Dedifferentiated amniotic fluid mesenchymal stem cell (primary cell): Measurements from ENCODE around the gene CPZ.
"Not testable (repeated sequence)": the region's sequence is repeated elsewhere in the genome, so short reads cannot be mapped to it uniquely, and the experiment has no call there.

ENCODE experiments used
- DNase-seq: peaks from one replicate; pipeline ENCODE4 v3.0.0-alpha.2; 2016; ENCODE audit errors: extremely low spot score

Gene CPZ

DNA sequence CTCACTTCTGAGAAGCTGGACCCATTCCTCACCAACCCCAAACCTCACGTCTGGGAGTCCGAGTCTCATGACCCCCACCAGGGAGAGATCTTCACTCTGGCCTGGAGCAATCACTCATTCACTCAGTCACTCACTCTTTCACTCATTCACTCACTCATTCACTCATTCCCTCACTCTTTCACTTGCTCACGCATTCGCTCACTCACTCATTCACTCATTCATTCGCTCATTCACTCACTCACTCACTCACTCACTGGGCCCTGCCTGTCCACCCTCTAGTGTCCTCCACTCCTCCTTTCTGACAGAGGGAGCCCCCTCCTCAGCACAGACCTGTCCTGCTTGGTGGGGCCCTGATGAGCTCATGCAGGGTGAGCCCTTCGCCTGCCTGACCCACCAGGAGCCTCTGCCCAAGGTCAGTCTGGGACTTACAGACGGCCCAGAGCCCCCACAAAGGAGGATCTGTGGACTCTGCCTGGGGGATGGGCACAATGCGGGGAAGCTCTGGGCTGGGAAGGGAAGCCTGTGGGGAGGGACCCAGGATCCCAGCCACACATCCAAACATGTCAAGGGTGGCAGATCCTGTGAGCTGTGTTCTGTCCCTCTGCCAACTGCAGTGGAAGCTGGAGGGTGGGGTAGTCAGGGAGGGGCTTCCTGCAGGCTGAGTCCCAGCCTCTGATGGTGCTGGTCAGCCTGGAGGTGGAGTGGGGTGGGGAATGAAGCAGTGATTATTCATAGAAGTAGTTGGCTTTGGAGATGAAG lies 18.5 kb downstream of the CPZ start:
- no peak for DNase-seq

- no peak for DNase-seq
These were observed 20.1 kb downstream of the CPZ start for GRCh38 chr4:8612646-8613045.

DNA sequence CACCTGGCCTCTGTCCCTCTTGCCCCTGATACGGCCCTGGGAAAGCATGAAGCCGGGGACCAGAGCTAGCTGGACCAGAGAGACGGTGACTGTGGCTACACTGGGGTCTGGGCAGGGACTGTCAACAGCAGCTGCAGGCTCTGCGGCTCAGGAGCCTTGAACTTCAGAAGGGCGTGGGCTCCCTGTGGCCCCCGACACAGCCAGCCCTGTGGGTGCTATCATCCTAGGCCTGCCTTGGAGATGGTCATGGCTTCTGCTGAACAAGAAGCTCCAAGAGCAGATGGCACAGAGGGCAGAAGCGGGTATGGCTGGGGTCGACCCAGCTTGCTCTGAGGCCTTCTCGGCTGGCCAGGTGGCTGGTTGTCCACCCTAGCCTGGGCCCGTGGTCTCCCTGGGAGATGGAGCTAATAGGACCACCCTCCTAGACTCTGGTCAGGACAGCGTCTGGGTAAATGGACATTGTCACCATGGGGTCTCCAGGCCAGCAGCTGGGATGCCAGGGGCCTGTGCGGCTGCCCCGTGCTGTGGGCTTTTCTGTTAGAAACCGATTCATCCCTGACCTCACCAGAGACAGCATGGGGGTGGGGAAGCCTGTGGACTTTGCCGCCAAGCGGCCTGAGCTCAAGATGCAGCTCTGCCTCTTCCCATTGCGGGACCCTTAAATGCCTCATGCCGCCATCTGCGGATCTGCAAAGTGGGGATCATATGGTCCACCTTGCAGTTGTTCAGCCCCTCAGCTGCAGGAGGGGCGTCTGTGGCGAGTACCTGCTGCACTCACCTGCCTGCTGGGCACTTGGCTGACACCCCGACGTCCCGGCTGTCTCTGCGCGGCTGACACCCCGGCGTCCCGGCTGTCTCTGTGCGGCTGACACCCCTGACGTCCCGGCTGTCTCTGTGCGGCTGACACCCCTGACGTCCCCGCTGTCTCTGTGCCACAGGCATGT lies 21.1 kb downstream of the CPZ start:
- DNase-seq: no peak

GRCh38 chr4:8614365-8615193 lies 22.0 kb downstream of the CPZ start:
- DNase-seq: no peak

- DNase-seq: no peak
These were observed 22.8 kb downstream of the CPZ start for GRCh38 chr4:8615366-8615765.

GRCh38 chr4:8615921-8616787 lies 23.6 kb downstream of the CPZ start:
- no peak for DNase-seq

DNA sequence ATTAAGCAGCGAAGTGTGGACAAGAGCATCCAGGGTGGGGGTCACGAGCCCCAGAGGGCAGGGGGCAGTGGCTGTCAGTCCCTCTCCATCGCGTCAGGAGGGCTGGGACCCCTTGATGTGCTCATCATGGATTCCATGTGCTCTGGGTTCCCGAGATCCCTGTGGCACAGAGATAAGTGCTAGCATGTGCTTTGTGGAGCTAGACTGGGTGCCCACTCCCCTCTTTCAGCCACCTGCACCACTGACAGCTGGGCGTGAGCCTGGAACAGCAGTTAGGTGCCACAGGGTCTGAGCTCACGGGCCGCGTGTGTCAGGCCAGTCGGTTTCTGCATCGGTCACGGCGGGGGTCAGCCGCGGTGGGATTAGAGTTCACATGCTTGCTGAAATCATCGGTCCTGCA lies 24.3 kb downstream of the CPZ start:
- no peak for DNase-seq

GRCh38 chr4:8617486-8618040 lies 25.0 kb downstream of the CPZ start:
- DNase-seq: no peak

DNA sequence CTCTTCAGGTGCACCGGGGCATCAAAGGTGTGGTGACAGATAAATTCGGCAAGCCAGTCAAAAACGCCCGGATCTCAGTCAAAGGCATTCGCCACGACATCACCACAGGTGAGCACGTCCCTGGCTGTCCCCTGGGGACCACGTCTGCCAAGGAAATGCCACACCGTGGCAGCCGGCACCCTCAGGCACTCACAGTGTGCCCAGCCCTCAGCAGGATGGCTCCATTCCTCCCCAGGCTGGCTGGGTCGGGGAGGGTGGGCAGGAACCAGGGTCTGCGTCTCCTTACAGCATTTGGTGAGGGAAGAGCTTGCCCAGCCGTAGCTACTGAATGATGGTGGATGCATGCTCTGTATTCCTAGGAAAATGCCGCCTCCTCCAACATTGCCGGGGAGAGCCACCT lies 25.9 kb downstream of the CPZ start:
- no peak for DNase-seq

DNA sequence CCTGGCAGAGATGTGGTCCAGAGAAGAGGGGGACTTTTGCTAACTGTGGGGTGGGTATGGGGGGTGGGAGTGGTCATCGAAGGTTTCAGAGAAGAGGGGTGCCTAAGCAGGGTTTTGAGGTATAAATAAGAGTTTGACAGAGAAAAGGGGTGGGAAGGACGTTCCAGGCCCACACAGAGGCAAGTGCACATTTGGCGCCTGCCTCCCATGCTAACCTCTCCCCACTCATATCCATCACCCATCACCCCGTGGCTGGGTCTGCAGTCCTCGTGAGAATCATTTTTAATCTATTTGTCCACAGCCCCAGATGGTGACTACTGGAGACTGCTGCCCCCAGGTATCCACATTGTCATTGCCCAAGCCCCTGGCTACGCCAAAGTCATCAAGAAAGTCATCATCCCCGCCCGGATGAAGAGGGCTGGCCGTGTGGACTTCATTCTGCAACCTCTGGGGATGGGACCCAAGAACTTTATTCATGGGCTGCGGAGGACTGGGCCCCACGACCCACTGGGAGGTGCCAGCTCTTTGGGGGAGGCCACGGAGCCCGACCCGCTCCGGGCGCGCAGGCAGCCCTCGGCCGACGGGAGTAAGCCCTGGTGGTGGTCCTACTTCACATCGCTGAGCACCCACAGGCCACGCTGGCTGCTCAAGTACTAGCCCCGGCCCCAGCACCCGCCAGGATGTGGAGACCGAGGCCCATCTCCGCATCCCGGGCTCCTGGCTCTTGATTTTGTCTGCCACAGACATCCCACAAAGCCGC lies 26.6 kb downstream of the CPZ start:
- no peak for DNase-seq

GRCh38 chr4:8621135-8621534 lies 28.6 kb downstream of the CPZ start:
- not testable (repeated sequence) for DNase-seq

DNA sequence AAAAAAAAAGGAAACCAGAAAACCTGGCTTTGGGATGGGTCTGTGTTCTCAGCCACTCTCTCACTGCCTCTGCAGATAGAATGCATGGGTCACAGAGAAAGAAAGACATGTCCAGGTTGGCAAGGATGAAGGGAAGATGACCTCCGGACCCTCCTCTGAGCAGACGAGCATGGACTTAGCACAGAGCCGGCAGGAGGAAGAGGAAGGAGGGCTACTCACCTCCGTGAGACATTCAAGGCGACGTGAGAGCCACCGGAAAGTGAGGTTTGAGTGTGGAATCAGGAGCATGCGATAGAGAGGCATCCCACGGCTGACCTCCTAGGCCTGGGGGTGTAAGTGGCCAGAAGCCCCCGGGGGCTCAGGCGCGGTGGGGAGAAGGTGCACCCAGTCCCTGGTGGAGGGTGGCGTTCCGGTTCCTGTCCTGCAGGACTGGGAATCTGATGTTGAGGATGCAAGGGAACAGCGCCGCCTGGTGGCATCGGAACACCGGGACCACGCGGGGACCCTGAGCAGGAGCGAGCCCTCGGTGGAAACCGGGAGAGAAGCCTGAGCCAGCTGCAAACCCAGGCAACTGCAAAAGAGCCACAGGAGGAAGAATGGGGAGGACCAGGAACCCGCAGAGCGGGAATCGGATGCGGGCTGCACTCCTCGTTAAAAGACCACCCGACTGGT lies 32.2 kb downstream of the CPZ start:
- DNase-seq: not testable (repeated sequence)

DNA sequence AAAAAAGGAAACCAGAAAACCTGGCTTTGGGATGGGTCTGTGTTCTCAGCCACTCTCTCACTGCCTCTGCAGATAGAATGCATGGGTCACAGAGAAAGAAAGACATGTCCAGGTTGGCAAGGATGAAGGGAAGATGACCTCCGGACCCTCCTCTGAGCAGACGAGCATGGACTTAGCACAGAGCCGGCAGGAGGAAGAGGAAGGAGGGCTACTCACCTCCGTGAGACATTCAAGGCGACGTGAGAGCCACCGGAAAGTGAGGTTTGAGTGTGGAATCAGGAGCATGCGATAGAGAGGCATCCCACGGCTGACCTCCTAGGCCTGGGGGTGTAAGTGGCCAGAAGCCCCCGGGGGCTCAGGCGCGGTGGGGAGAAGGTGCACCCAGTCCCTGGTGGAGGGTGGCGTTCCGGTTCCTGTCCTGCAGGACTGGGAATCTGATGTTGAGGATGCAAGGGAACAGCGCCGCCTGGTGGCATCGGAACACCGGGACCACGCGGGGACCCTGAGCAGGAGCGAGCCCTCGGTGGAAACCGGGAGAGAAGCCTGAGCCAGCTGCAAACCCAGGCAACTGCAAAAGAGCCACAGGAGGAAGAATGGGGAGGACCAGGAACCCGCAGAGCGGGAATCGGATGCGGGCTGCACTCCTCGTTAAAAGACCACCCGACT lies 37.8 kb downstream of the CPZ start:
- not testable (repeated sequence) for DNase-seq

- not testable (repeated sequence) for DNase-seq
These were observed 39.3 kb downstream of the CPZ start for GRCh38 chr4:8631896-8632295.

- not testable (repeated sequence) for DNase-seq
These were observed 42.2 kb downstream of the CPZ start for GRCh38 chr4:8634773-8635172.

DNA sequence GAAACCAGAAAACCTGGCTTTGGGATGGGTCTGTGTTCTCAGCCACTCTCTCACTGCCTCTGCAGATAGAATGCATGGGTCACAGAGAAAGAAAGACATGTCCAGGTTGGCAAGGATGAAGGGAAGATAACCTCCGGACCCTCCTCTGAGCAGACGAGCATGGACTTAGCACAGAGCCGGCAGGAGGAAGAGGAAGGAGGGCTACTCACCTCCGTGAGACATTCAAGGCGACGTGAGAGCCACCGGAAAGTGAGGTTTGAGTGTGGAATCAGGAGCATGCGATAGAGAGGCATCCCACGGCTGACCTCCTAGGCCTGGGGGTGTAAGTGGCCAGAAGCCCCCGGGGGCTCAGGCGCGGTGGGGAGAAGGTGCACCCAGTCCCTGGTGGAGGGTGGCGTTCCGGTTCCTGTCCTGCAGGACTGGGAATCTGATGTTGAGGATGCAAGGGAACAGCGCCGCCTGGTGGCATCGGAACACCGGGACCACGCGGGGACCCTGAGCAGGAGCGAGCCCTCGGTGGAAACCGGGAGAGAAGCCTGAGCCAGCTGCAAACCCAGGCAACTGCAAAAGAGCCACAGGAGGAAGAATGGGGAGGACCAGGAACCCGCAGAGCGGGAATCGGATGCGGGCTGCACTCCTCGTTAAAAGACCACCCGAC lies 43.5 kb downstream of the CPZ start:
- DNase-seq: not testable (repeated sequence)

- no peak for DNase-seq
These were observed 45.0 kb downstream of the CPZ start for GRCh38 chr4:8637456-8637984.

- DNase-seq: no peak
These were observed 46.5 kb downstream of the CPZ start for GRCh38 chr4:8639021-8639420.
